D721Med (cell line): ENCODE measurements around the gene SLN.
A peak's percentile ranks its signal among the peaks of the same experiment; 100 is the strongest.

Experiments
- DNase-seq: peaks from one replicate; pipeline ENCODE4 v3.0.0; 2011; ENCODE audit warnings: low spot score; ENCODE audit not compliant: insufficient read length
- FAIRE-seq: peaks from 2 replicates; lab custom pipeline; 2011; peaks lifted over from hg19 to GRCh38; lab: Jason Lieb, UNC
- TF ChIP-seq, protein P1 (sequence below): IDR thresholded peaks from 2 replicates; pipeline ENCODE4 v1.5.1; 2012; ENCODE audit warnings: mild to moderate bottlenecking, control low read depth; ENCODE audit not compliant: insufficient read depth; ENCODE audit errors: missing control alignments

SLN gene

GRCh38 chr11:107733518-107733917 lies 21.7 kb upstream of the SLN start:
- FAIRE-seq = no peak
- TF ChIP-seq, protein P1, sequence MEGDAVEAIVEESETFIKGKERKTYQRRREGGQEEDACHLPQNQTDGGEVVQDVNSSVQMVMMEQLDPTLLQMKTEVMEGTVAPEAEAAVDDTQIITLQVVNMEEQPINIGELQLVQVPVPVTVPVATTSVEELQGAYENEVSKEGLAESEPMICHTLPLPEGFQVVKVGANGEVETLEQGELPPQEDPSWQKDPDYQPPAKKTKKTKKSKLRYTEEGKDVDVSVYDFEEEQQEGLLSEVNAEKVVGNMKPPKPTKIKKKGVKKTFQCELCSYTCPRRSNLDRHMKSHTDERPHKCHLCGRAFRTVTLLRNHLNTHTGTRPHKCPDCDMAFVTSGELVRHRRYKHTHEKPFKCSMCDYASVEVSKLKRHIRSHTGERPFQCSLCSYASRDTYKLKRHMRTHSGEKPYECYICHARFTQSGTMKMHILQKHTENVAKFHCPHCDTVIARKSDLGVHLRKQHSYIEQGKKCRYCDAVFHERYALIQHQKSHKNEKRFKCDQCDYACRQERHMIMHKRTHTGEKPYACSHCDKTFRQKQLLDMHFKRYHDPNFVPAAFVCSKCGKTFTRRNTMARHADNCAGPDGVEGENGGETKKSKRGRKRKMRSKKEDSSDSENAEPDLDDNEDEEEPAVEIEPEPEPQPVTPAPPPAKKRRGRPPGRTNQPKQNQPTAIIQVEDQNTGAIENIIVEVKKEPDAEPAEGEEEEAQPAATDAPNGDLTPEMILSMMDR = no peak
- DNase-seq = no peak

GRCh38 chr11:107732689-107733051 lies 20.8 kb upstream of the SLN start:
- FAIRE-seq (no peak), DNase-seq (no peak)
- TF ChIP-seq, protein P1 = no peak

DNA sequence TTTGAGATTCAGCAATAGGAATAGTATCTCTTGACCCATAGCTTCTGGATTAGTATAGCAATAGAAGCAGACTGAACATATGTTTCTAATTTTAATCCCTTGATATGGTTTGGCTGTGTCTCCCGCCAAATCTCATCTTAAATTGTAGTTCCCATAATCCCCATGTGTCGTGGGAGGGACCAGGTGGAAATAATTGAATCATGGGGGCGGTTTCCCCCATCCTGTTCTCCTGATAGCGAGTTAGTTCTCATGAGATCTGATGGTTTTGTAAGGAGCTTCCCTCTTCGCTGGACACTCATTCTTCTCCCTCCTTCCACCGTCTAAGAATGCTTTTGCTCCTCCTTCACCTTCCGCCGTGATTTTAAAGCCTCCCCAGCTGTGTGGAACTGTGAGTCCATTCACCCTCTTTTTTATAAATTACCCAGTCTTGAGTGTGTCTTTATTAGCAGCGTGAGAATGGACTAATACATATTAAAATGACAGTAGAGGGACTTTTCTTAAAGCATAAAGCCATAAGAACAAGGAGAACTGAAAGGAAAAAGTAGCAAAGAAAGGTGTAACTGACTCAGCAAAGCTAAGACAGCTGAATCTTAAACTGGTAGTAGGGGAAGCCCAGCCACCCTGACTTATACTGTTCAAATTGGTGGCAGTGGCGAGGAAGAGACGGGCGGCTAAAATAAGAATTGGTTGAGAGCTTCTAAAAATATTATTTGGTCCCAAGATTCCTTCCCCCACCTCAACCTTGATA lies 20.3 kb upstream of the SLN start:
- FAIRE-seq (peak; percentile 96), DNase-seq (no peak)
- TF ChIP-seq, protein P1 = no peak

- TF ChIP-seq, protein P1 = no peak
- FAIRE-seq (no peak), DNase-seq (no peak)
These were observed 10.8 kb upstream of the SLN start for GRCh38 chr11:107722662-107723061.

GRCh38 chr11:107721207-107721606 lies 9.4 kb upstream of the SLN start:
- no peak for DNase-seq
- no peak for FAIRE-seq
- TF ChIP-seq, protein P1 = no peak

GRCh38 chr11:107720303-107720774 lies 8.5 kb upstream of the SLN start:
- FAIRE-seq (no peak), DNase-seq (no peak)
- TF ChIP-seq, protein P1 = no peak

DNA sequence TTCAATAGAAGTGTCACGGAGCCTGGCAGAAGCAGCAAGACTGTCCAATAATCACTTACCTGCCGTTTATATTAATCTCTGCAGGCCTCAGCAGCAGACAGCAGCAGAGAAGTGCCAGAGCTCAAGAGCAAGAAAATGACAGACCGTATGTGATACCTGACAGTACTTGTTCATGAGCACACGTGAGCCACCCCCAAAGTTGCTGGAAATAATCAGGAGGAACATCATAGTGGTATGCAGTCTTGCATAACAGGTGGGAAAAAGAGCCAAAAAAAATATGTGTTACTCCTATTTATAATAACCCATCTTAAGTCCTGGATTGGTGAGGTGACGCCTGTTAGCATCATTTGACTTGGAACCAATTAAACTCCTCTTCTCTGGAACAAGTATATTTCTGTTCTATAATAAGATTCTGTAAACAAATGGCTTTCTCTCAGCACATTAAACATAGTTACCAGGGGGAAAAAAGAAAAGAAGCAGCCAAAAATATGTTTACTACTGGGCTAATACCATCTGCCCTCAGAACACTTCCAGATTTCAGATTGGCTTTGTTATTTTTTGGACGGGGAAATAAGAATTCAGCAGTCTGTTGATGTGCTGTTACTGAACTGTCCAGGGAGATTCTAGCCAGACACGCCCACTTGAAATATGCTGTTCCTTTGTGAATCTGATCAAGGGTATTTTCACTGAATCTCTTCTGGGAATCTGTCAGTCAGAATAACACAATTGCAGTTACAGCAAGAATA lies 7.9 kb upstream of the SLN start:
- peak; percentile 11 for FAIRE-seq

More for the DNA sequence above, 7.9 kb upstream of the SLN start:
- no peak for DNase-seq
- TF ChIP-seq, protein P1 = no peak
